ENCODE data around the gene MICAL1.

DNA sequence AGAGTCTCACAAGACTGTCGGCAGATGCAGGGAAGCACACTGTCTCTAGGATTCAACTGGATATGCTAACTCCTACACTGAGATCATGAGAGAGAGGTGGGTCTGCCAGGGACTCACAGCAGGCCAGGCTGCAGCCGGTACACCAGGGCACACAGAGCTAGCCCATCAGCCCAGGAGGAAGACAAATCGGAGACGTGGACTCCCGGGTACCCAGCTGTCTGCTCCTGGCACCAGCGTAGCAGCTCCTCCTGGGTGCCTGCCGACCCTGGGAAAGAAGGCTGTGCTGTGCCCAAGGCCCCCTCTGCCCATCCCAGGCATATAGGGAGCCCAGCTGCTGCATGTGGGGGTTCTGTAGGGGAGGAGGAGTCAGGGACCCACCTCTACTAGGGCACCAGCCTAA is 7.0 kb downstream of the MICAL1 start:
- TF ChIP-seq POLR2A (IDR thresholded peaks at IDR 0.05) (no peak), CTCF (IDR thresholded peaks at IDR 0.05) (no peak), EP300 (IDR thresholded peaks at IDR 0.05) (no peak)
